Glomerular endothelial cell (primary cell): ENCODE measurements around the gene CCDC110. TPM values are rescaled to one million over a fixed set of nuclear protein-coding genes. Genes with fewer than 3 reads are reported as not detected.
A peak's percentile ranks its signal among the peaks of the same experiment; 100 is the strongest.

Experiments
- DNase-seq: peaks from one replicate; pipeline ENCODE4 v3.0.0-alpha.2; 2011; ENCODE audit warnings: low read depth, low spot score; ENCODE audit errors: extremely low read depth
- total RNA-seq: library from RNA; depleted of rRNA; stranded (reverse); fragments of >200 nt; gene quantifications from 2 replicates; pipeline ENCODE4 v1.2.3, GENCODE V29; 2015

The CCDC110 gene
- total RNA-seq, 1 donor from 2014 or later, result 0.41 TPM

- no peak for DNase-seq
Measured at GRCh38 chr4:185424905-185425646, 46.5 kb downstream of the CCDC110 start.

- no peak for DNase-seq
Measured at GRCh38 chr4:185421366-185422124, 50.0 kb downstream of the CCDC110 start.

GRCh38 chr4:185416955-185417354, 54.6 kb downstream of the CCDC110 start:
- DNase-seq, result no peak

- no peak for DNase-seq
Measured at GRCh38 chr4:185412412-185412811, 59.1 kb downstream of the CCDC110 start.

GRCh38 chr4:185411849-185412248, 59.7 kb downstream of the CCDC110 start:
- DNase-seq, result no peak

- no peak for DNase-seq
Measured at GRCh38 chr4:185408432-185408831, 63.1 kb downstream of the CCDC110 start.

- DNase-seq, result no peak
Measured at GRCh38 chr4:185405296-185405999, 66.1 kb downstream of the CCDC110 start.

GRCh38 chr4:185404031-185404430, 67.5 kb downstream of the CCDC110 start:
- no peak for DNase-seq

- no peak for DNase-seq
Measured at GRCh38 chr4:185399466-185399865, 72.1 kb downstream of the CCDC110 start.

- DNase-seq, result no peak
Measured at GRCh38 chr4:185398618-185399017, 72.9 kb downstream of the CCDC110 start.

- DNase-seq, result no peak
Measured at GRCh38 chr4:185396724-185397385, 74.7 kb downstream of the CCDC110 start, which contains the start of gene ANKRD37. Gene ANKRD37, plus strand, starts transcription at chr4:185396841. Its CDS starts 83 bp downstream, at chr4:185396924.

GRCh38 chr4:185395956-185396723, 75.4 kb downstream of the CCDC110 start:
- no peak for DNase-seq

- peak; percentile 82 for DNase-seq
Measured at GRCh38 chr4:185395238-185395955, 76.1 kb downstream of the CCDC110 start, which contains the start of gene LRP2BP. Gene LRP2BP, minus strand, starts transcription at chr4:185395924. Its CDS starts 17,738 bp downstream, at chr4:185378186.

Other genes starting within 250 kb of the CCDC110 start
- gene LRP2BP, start 75.8 kb downstream of the CCDC110 start, total RNA-seq, result 0.24 and 0.35 TPM in 2 replicates
- gene ANKRD37, start 74.9 kb downstream of the CCDC110 start, total RNA-seq, result 6.8 and 11.4 TPM in 2 replicates
- gene UFSP2, start 45.8 kb downstream of the CCDC110 start, total RNA-seq, result 17.2 and 31.0 TPM in 2 replicates
- gene PDLIM3, start 63.8 kb upstream of the CCDC110 start, total RNA-seq, result 11.4 and 36.2 TPM in 2 replicates